Urothelium cell line (cell line): ENCODE measurements around the gene PLAAT4.
A peak's percentile ranks its signal among the peaks of the same experiment; 100 is the strongest.
"Not testable (repeated sequence)": the region's sequence is repeated elsewhere in the genome, so short reads cannot be mapped to it uniquely, and the experiment has no call there.

ENCODE experiments used
- DNase-seq: peaks from one replicate; pipeline ENCODE4 v3.0.0; 2011; ENCODE audit warnings: low spot score, mixed read lengths
- FAIRE-seq: peaks from 2 replicates; lab custom pipeline; 2011; peaks lifted over from hg19 to GRCh38; lab: Jason Lieb, UNC

PLAAT4 gene

GRCh38 chr11:63510360-63511047 lies 26.1 kb upstream of the PLAAT4 start:
- FAIRE-seq: no peak

GRCh38 chr11:63511048-63511748 lies 25.4 kb upstream of the PLAAT4 start:
- DNase-seq (no peak), FAIRE-seq (no peak)

More at GRCh38 chr11:63510360-63511047, 26.1 kb upstream of the PLAAT4 start:
- no peak for DNase-seq

GRCh38 chr11:63512816-63513215 lies 23.8 kb upstream of the PLAAT4 start:
- no peak for FAIRE-seq

GRCh38 chr11:63516109-63516508 lies 20.5 kb upstream of the PLAAT4 start:
- DNase-seq: no peak

More at GRCh38 chr11:63512816-63513215, 23.8 kb upstream of the PLAAT4 start:
- no peak for DNase-seq

GRCh38 chr11:63517156-63517555 lies 19.5 kb upstream of the PLAAT4 start:
- FAIRE-seq (no peak), DNase-seq (no peak)

More at GRCh38 chr11:63516109-63516508, 20.5 kb upstream of the PLAAT4 start:
- FAIRE-seq: no peak

- FAIRE-seq: no peak
- DNase-seq: no peak
Observed at GRCh38 chr11:63518548-63518947, 18.1 kb upstream of the PLAAT4 start.

- no peak for FAIRE-seq
- no peak for DNase-seq
Observed at GRCh38 chr11:63520606-63521170, 15.9 kb upstream of the PLAAT4 start.

GRCh38 chr11:63521896-63522295 lies 14.7 kb upstream of the PLAAT4 start:
- DNase-seq (no peak), FAIRE-seq (no peak)

GRCh38 chr11:63523151-63523550 lies 13.5 kb upstream of the PLAAT4 start:
- FAIRE-seq (no peak), DNase-seq (no peak)

GRCh38 chr11:63527667-63528066 lies 8.9 kb upstream of the PLAAT4 start:
- FAIRE-seq: no peak
- DNase-seq: no peak

GRCh38 chr11:63528156-63528555 lies 8.5 kb upstream of the PLAAT4 start:
- DNase-seq, FAIRE-seq: not testable (repeated sequence)

GRCh38 chr11:63528729-63529278 lies 7.8 kb upstream of the PLAAT4 start:
- not testable (repeated sequence) for DNase-seq, FAIRE-seq

- not testable (repeated sequence) for FAIRE-seq, DNase-seq
Observed at GRCh38 chr11:63529373-63529772, 7.2 kb upstream of the PLAAT4 start.

GRCh38 chr11:63530021-63530420 lies 6.6 kb upstream of the PLAAT4 start:
- no peak for DNase-seq
- no peak for FAIRE-seq

GRCh38 chr11:63531074-63531792 lies 5.4 kb upstream of the PLAAT4 start:
- not testable (repeated sequence) for FAIRE-seq
- peak; percentile 44 for DNase-seq

- DNase-seq: no peak
- FAIRE-seq: no peak
Observed at GRCh38 chr11:63532117-63532516, 4.5 kb upstream of the PLAAT4 start.

GRCh38 chr11:63532799-63533475 lies 3.7 kb upstream of the PLAAT4 start:
- no peak for DNase-seq
- FAIRE-seq: no peak

- no peak for DNase-seq
- no peak for FAIRE-seq
Observed at GRCh38 chr11:63534076-63534475, 2.5 kb upstream of the PLAAT4 start.

GRCh38 chr11:63534895-63535461 lies 1.6 kb upstream of the PLAAT4 start:
- DNase-seq (no peak), FAIRE-seq (no peak)

- DNase-seq (no peak), FAIRE-seq (no peak)
Observed at GRCh38 chr11:63535734-63536133, 874 bp upstream of the PLAAT4 start.
